GM21529 (cell line): Measurements from ENCODE around the gene MIPEP.
"Not testable (repeated sequence)": the region's sequence is repeated elsewhere in the genome, so short reads cannot be mapped to it uniquely, and the experiment has no call there.

Experiments used
- ATAC-seq: cut with Tn5 transposase; IDR thresholded peaks from one replicate; pipeline ENCODE4 v1.9.1; 2021; ENCODE audit not compliant: unreplicated experiment

MIPEP gene

DNA sequence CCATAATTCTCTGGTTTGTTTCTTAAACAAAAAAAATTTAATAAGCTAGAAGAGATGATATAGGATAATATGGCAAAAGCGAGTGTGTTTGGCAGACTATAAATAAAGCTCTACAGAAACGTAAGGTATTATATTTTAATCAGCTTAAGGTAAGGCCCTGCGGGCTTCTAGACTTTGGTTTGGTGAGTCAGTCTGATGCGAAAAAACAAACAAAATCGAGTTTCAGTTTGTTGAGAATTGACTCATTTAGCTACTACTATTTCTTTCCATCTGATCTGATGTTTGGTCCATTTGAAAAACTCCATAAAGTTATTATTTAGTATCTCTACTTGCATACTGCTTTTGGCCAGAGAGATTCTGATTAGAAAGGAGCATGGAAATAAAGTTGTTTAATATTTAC lies 138.0 kb downstream of the MIPEP start:
- peak; percentile 41 for ATAC-seq

DNA sequence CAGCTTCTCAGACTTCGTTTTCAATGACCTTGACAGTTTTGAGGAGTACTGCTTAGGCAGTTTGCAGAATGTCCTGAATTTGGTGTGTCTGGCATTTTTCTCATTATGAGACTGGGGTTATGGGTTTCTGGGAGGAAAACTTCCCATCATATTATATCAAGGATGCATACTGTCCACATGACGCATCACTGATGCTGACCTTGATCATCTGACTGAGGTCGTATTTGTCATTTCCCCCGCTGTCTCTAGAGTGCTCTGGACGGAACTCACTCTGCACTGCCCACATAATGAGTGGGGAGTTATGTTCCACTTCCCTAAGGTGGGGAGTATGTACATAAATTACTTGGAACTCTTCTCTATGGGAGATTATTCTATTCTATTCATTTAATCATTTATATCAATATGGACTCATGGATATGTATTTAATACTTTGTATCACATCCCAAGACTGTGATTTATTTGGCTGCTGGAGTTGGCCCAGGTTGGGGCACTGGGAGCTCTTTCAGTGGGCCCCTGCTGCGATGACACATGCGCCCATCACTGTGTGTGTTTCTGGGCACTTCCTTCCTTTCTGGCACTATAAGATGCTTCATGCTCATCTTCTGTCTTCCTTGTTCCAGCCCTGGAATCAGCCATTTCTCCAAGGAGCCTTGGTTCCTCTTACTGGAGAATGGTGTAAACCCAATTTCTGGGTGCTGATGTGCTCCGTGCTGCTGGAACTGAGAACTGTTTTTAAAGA lies 138.6 kb downstream of the MIPEP start:
- ATAC-seq, result no peak

DNA sequence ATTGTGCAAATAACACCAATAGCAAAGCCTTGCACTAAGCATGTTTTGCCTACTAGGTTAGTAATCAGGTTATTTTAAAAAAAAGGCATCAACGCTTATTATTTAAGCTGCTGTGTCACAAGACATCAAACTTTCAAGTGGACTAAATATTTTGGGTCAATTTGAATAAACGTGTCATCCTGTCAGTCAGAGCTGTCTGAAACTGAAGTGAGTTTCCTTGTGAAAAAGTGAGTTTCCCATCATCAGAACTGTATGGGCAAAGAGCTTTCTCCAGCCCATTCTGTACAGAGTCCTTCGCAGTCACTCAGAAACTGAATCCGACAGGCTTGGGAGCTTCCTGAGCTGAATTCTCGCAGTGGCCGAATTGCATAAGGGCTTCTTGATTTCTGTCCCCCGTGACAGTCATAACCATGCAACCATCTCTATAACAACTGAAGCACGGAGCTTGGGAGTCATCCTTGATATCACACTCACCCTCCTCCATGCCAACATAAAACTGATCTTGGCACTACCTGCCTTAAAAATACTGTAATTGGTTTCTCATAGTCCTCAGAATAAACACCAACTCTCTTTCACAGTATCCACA lies 139.8 kb downstream of the MIPEP start:
- ATAC-seq, result no peak

DNA sequence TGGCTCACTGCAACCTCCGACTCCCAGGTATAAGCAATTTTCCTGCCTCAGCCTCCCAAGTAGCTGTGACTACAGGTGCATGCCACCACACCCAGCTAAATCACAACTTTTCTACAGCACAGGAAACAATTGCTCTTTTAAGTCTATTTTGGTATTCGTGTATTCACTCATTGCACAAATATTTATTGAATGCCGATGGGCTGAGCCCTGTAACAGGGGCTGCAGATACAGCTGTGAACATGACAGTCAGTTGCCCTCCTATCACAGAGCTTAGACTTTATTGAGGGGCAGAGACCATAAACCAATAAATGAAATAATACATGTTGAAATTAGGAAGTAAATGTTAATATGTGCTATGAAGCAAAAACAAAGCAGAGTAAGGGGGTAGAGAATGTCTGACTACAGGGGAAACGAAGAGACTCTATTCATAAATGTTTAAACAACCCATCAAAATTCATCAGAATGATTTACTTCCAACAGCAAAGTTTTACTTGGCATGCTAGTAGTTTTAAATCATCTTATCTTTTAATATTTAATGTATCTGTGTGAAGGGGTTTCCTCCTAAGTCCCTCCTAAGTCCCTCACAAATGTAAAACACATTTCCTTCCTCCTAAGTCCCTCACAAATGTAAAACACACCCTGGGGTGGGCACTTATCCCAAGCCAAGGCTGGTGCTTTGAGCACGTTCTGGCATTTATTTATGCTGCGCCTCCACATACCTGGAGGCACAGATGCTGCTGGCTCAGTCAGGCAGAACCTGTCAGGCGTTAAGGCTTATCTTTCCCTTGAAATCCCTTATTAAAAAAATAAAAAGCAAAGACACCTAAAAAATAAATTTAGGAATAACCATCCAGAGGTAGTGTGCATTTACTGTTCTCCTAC lies 140.8 kb downstream of the MIPEP start:
- ATAC-seq, result no peak

DNA sequence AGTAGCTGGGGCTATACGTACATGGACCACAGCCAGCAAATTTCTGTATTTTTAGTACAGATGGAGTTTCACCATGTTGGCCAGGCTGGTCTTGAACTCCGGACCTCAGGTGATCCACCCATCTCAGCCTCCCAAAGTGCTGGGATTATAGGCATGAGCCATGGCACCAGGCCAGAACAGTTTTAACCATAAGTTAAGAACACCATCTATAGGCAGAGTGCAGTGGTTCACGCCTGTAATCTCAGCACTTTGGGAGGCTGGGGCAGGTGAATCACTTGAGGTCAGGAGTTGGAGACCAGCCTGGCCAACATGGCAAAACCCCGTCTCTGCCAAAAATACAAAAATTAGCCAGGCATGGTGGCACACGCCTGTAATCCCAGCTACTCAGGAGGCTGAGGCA lies 143.1 kb downstream of the MIPEP start:
- ATAC-seq, result not testable (repeated sequence)

DNA sequence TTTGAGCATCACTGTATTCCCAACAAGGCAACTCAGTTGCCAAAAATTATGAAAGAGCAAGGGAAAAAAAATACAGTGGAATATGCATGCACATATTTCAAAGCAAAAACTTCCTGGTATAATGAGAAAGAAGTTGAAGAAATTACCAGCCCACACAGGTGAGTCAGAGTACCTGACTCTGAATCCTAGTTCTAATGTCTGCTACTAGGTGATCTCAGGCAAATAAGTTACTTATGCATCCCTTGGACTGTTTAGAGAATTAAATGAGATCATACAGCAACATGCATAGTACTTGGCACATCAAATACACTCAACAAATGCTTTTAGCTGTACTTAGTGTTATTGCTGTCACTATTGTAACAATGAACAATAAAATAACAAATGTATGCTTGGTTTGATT lies 144.9 kb downstream of the MIPEP start:
- no peak for ATAC-seq

DNA sequence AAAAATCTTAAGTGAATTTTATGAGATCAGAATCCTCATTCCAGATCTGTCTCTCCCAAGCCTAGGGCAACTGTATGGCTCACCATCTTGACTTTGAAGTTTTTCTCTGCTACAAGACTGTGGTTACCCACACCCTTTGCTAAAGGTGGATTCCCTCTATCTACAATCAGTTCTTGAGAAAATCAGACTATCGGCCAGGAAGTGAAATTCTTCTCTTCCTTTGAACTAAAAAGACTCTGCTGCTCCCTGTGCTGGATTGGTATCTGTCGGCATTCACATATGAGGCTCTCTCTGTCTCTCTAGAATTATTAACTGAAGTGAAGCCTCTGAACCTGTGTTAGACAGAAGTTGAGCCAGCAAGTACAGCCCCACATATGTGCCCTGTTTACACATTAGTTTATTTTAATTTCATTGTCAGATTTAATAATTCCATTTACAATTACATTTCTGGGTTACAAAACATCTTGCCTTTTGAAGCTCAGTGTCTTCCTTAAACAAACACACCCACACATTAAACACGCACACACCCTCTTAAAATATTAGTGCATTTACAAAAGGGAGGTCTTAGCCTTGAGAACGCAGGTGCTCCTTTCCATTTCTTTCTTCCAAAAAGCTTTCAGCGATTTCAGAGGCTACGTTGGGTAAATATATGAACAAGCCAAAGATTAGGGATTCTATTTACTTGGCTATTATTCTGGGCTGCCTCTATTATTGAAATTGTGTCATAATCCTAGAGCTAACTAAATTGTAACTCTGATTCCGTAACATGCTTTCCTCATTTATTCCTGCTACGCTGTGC lies 145.7 kb downstream of the MIPEP start:
- no peak for ATAC-seq

DNA sequence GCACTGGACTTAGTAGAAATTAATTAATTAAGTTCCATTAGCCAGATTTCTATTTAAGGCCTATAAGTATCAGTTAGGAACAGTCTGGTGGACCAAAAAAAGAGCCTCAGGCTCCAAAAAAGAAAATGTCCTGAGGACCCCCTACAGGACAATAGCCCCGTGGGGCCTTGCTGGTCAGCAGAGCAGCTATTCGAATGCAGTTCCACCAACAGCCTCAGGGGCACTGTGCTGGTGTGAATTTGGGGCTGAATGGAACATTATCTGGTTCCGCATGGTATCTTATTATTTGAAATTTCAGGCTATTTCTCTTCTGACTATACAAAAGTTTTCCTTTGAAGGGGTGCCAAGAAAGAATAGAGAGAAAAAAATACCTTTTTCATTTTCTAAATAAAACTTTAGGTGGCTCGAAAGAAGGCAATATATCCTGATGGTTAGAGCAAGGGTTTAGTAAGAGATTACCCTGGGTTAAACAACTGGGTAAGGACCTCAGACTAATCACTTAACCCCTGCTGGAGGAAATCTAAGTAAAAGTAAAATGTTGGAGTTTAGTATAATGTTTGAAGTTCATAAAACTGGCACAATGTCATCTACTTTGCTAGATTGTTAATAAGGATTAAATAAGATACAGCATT lies 147.2 kb downstream of the MIPEP start:
- no peak for ATAC-seq

DNA sequence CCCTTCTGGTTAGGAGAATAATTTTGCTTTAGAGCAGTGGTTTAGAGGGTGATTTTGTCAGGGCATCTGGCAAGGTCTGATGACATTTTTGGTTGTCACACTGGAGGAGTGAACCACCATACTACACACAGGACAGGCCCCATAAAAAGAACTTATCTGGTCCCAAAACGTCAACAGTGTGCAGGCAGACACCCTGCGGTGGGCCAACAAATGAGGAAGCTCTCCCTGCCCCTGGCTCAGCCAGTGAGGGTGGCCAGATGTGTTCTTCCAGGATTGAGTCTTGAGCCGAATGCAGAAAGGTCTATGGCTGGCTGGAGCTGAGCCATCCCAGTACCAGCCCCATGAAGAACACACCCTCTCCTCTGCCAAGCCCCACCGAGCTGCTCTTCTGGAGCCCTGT lies 149.2 kb downstream of the MIPEP start:
- no peak for ATAC-seq

DNA sequence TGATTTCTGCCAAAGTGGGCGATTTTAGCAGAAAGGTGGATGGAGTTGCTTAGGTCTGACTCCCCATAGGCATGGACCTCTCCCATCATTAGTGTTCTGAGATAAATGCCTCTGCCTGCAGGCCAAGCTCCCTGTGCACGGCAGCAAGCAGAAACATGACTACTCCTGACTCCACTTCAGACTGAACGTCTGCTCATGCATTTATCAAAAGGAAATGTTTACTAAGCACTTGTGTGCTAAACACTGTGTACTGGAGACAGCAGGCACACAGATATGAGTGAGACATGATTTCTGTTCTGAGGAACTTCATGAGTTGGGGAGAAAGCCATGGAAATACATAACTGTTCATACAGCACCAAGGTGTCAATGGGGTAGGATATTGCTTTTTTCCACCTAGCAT lies 149.6 kb downstream of the MIPEP start:
- ATAC-seq, result no peak

DNA sequence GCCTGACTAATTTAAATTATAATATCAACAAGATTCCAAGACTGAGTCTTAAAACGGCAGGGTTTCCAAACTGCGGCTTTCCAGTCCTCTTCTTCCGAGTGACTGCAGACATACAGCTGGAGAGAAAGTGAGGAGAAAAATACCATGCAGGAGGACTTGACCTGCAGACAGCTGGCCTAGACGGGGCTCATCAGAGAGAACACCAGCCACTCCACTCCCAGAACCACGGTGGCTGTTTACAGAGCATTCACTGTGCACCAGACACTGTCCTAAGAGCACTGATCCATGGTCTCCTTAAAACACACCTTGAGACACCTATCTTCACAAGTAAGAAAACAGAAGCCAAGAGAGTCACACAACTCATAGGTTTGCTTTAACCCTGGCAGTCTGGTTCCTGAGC lies 152.7 kb downstream of the MIPEP start:
- no peak for ATAC-seq

DNA sequence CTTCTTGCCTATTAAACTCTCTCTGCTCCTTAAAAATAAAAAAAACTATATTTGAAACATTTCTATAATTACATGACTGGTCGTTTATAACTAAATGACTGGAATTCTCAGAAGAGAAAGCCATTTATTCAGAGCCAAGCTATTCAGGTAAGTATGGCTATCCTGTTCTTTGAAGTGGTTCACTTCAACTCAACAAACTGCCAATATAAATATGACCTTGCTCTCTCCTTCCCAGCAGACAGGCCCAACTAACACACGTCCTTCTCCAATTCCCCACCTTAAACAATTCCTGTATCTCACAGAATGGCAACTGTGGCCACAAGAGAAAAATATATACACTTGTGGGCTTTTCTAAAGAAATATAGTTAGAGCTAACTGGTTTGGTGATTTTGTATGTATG lies 153.9 kb downstream of the MIPEP start:
- ATAC-seq, result no peak

DNA sequence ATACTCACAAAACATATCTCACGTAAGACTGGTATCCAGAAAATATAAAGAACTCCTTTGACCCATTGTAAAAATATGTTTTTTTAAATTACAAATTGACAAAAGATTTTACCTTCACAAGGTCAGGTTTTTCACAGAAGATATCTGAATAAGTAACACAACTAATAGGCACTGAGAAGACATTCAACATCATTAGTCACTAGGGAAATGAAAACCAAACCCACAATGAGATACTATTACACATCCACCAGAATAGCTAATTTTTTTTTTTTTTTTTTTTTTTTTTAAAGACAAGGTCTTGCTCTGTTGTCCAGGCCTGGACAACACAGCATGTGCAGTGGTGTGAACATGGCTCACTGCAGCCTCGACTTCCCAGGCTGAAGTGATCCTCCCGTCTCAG lies 157.5 kb downstream of the MIPEP start:
- ATAC-seq, result no peak

DNA sequence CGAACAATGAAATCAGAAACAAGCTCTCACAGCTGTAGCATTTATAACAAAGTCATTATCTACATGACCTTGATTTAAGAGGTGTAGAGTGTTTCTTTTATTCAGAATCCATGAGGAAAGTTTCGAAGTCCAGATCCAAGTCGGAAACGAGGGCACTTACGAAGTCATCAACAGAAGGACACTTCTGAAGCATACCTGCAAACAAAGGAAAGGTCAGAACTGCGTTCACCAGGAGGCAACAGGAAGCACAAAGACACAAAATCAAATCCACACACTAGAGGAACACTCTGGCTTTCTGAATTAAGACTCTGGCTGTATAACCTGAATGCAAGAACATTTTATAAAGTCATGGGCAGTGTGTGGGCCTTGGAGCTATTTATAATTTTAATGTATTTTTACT lies 158.9 kb downstream of the MIPEP start:
- no peak for ATAC-seq

DNA sequence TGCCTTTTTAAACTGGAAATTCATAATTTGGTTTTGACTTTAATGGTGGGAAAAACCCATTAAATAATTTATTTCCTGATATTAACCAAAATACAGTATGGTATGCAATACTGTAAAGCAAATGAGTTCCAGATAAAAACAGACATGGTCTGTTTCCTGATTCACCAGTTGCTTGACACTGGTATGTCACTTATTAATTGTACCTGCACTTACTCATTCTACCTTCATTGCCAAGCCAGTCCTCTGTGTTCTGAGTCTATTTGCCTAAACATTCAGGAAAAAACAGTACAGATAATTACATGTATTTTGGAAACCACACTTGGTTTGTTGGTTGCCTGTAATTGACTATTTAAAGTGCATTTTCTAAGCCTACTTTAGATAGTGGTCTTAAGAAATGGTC lies 159.7 kb downstream of the MIPEP start:
- no peak for ATAC-seq

DNA sequence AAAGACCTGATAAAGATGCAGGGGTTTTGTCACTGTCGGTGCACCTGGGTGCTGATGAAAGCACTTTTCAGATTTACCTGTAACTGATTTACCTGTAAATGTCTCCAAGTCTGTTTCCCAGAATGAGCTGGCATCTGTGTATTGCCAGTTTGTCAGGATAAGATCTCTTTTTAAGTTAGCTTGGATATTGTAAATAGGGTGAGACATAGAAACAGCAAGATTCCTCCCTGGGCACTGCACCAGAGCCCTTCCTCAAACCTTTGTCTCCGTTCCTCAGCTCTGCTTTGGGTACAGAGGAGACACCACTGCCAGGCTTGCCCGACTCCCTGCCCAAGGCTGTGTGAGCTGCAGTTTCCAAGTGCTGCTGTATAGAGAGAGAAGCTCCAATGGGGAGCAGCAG lies 160.4 kb downstream of the MIPEP start:
- no peak for ATAC-seq

DNA sequence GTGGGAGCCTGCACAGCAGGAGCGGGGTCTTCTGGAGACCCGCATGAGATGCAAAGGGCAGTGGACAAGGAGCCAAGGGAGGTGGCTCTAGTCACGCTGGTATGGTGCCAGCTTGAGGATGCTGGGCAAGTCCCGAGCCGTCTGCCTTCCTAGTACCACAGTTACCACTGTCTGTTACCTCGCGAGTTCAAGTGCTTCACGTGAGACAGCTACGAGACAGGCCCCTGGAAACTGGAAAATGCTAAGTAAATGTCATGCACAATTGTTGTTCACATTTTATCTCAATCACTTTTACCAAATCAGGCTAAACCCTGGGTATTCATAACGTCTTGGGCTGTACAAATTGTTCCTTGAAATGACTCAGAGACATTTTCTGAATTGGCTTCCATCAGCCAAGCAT lies 163.3 kb downstream of the MIPEP start:
- no peak for ATAC-seq

DNA sequence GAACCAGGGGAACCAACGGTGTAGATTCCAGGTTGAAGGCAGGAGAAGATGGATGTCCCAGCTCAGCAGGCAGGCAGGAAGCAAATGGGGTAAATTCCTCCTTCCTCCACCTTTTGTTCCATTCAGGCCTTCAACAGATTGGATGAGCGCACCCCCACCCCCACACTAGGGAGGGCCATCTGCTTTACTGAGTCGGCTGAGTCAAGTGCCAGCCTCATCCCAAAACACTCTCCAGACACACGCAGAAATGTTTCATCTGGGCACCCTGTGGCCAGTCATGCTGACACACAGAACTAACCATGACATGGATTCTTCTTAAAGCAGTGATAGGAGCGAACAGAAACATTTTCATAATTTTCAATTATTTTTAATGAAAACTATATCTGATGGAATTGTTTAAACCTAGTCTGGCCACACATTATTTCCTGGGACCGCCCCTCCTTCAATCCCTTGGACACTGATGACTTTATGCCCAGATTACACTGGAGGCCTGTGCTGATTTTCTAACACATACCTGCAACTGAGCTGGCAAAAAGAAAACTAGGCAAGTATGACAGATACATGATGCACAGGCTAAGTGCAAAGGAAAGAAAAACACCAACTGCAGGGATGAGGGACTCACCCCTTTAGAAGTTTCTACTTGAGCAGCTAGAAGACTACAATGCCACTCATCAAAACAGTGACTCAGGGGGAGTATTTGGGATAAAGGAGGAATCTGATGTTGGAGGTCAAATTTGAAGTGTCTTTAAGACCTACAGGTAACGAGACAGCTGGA lies 164.8 kb downstream of the MIPEP start:
- no peak for ATAC-seq

DNA sequence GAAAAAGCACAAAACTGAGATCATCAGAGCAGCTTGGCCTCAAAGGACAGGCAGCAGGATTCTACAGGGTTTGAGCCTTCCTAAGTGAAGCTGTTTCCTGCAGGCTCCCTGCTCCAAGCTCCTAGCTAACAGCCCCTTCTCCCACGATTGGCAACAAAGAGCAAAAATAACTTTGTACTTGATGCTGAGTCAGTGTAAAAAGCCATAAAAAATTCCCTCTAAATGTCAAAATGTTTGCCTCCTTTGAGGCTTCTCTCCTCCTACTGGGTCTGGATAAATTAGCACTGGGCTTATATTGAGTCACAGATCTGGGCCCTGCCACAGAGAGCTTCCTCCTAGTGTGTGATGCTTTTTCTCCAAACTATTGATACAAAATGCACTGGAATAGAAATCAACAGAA lies 165.7 kb downstream of the MIPEP start:
- no peak for ATAC-seq
